ENCODE measurements around the gene NOX5. TPM values are rescaled to one million over a fixed set of nuclear protein-coding genes. Genes with fewer than 3 reads are reported as not detected.

The NOX5 gene
- total and polyA plus RNA-seq, 10 of the 15 experiments (the other 5 are each of a cell fraction or from before 2014, with no cell fraction given) = not detected

- TF ChIP-seq SKIL (IDR thresholded peaks at IDR 0.05; ENCODE audit: low read depth, poor library complexity, severe bottlenecking) = no peak
- no peak for TF ChIP-seq STAT1 (conservative IDR thresholded peaks at IDR 0.05)
- no peak for TF ChIP-seq IRF3 (IDR thresholded peaks at IDR 0.05)
- no peak for TF ChIP-seq CBFB (IDR thresholded peaks at IDR 0.05; ENCODE audit: low read depth)
- TF ChIP-seq ZBED1 (IDR thresholded peaks at IDR 0.05; ENCODE audit: borderline replicate concordance) = no peak
- no peak for TF ChIP-seq HDGF (IDR thresholded peaks at IDR 0.05)
Measured at GRCh38 chr15:69067296-69067695, 52.8 kb downstream of the NOX5 start (continued).

GRCh38 chr15:69068157-69068556 lies 53.7 kb downstream of the NOX5 start:
- SMC1A ChIA-PET (ENCODE audit: uncharacterized antibody, unreplicated experiment) = interaction anchor here (0.6 to 1.2 kb wide), 5 partner anchors 8 to 321 kb away, joined by 3 to 4 read pairs (median 3); no protein-coding TSS in a partner anchor
- WGBS (ENCODE audit: insufficient coverage, insufficient replicate concordance, low lambda C conversion rate, missing lambda C conversion rate) = 40% methylated on average over 3 of the region's 3 CpGs
- TF ChIP-seq ATF3 (IDR thresholded peaks at IDR 0.05; ENCODE audit: borderline replicate concordance, extremely low read depth, low read depth, low read length) (no peak), ZNF592 (IDR thresholded peaks at IDR 0.05) (no peak), NFYA (IDR thresholded peaks at IDR 0.05; ENCODE audit: borderline replicate concordance, low read depth, low read length) (no peak)
- CTCF ChIA-PET = interaction anchor here (0.8 to 2.3 kb wide), 5 partner anchors 8 to 326 kb away, joined by 3 to 10 read pairs (median 4); no protein-coding TSS in a partner anchor
- DNase-seq (ENCODE audit: low read depth, low spot score) (no peak), FAIRE-seq (no peak), ATAC-seq (no peak)
- no peaks in the 10 kb centered on the region for H3K36me3 ChIP-seq (ENCODE audit: control insufficient read depth in 2 of 2, insufficient read depth in 2 of 2, low read length in 1 of 2)
- no peak overlapping the region for H2AFZ ChIP-seq (ENCODE audit: control insufficient read depth, low read depth, low read length)
- H3K4me3 ChIP-seq = no peak overlapping the region
- RAD21 ChIA-PET (ENCODE audit: unreplicated experiment) = no interaction called here
- intact Hi-C loops (cut with micrococcal nuclease; ENCODE audit: unreplicated experiment) = no loop called here
- POLR2A ChIA-PET = interaction anchor here (0.7 kb wide), 1 partner anchor 195 kb away, joined by 3 read pairs; no protein-coding TSS in a partner anchor
- no peak overlapping the region for H3K4me2 ChIP-seq (ENCODE audit: control insufficient read depth, insufficient read depth)
- no peaks in the 10 kb centered on the region for H3K79me2 ChIP-seq (ENCODE audit: control insufficient read depth, insufficient read depth, low read length)
- no peaks in the 10 kb centered on the region for H3K9me3 ChIP-seq (replicated peaks; ENCODE audit: control insufficient read depth, insufficient read depth, low read length)
- no peaks in the 10 kb centered on the region for H3K4me1 ChIP-seq (ENCODE audit: control insufficient read depth, insufficient read depth, low read length)
- no TSS peak for BruUV-seq (replicated peaks)
- H3K27ac ChIP-seq (ENCODE audit: control insufficient read depth, insufficient read depth) = no peak overlapping the region
- no peaks in the 10 kb centered on the region for H4K20me1 ChIP-seq (ENCODE audit: control insufficient read depth, insufficient read depth)
- in situ Hi-C loops (cut with MboI) = loop anchor here (5.0 kb wide), 1 partner anchor 199 kb away; no protein-coding TSS in a partner anchor
- H3K9ac ChIP-seq (ENCODE audit: control insufficient read depth, insufficient read depth, low read length) = no peak overlapping the region
- no peaks in the 10 kb centered on the region for H3K27me3 ChIP-seq (replicated peaks in 1 of 2; ENCODE audit: control insufficient read depth in 2 of 2, insufficient read depth in 2 of 2, low read length in 1 of 2)
